H1 (cell line): Measurements from ENCODE around the gene PDLIM4. TPM values are rescaled to one million over a fixed set of nuclear protein-coding genes. Genes with fewer than 3 reads are reported as not detected.

Source experiments
- ATF2 ChIP-seq: IDR thresholded peaks from 2 replicates; pipeline ENCODE4 v1.6.1; 2012; ENCODE audit warnings: low read length, inconsistent platforms
- polyA plus RNA-seq, 7 experiments: library from polyadenylated mRNA; depleted of rRNA in 3 of 7; stranded (reverse) in 5 of 7; unstranded in 2 of 7; fragments of >200 nt in 5 of 7; fragments of 200-250 nt in 2 of 7; gene quantifications; 1 replicate in 5 of 7; 2 replicates in 1 of 7; 4 replicates in 1 of 7; pipeline versions ENCODE4 v1.2.1 to v1.2.3, GENCODE V29; 2011 to 2013; ENCODE audit warnings: missing spikeins in 2 of 7, mixed read lengths in 2 of 7
- total RNA-seq: library from RNA; stranded (reverse); fragmentation: NEBNext Ultra II Directional; extraction: Animal tissue kit (Norgen Biotek cat#: 25700); gene quantifications from 2 replicates; pipeline ENCODE4 v1.2.1, GENCODE V29; 2021

PDLIM4 gene
- total and polyA plus RNA-seq, 2 of the 8 experiments (the other 6 are each of a cell fraction or from before 2014, with no cell fraction given): 10.7 to 29.1 TPM

GRCh38 chr5:132301344-132302271 lies 44.1 kb downstream of the PDLIM4 start (continued):
- TF ChIP-seq ATF2: no peak
